Measurements from ENCODE around the gene GPR158. TPM values are rescaled to one million over a fixed set of nuclear protein-coding genes. Genes with fewer than 3 reads are reported as not detected.

GPR158 gene
- total RNA-seq, 1 experiment from 2014 or later = 2.9 TPM

- no peaks in the 10 kb centered on the region for H3K36me3 ChIP-seq (ENCODE audit: control insufficient read depth in 1 of 2, insufficient read depth in 2 of 2, low read length in 2 of 2)
- no peak for ATAC-seq
- no peaks in the 10 kb centered on the region for H3K4me1 ChIP-seq (ENCODE audit: control insufficient read depth in 1 of 2, insufficient read depth in 2 of 2, low read length in 2 of 2)
- DNase-seq (ENCODE audit: low read depth, low spot score) = no peak
- no peak overlapping the region for H2AFZ ChIP-seq (ENCODE audit: low read depth, low read length, poor library complexity, severe bottlenecking)
- no peaks in the 10 kb centered on the region for H3K79me2 ChIP-seq (ENCODE audit: insufficient read depth, low read length)
- ChIA-PET CTCF (no interaction called here), POLR2A (no interaction called here), RAD21 (ENCODE audit: low non-redundant PET in 1 of 2, low total read pairs in 2 of 2, uncharacterized antibody in 2 of 2, unreplicated experiment in 2 of 2) (no interaction called here)
- no peak overlapping the region for H3K27ac ChIP-seq (ENCODE audit: low read depth, low read length)
- no peak overlapping the region for H3K9ac ChIP-seq (ENCODE audit: low read length)
- peaks cover 12% of the 10 kb centered on the region for H3K27me3 ChIP-seq (ENCODE audit: insufficient read depth, low read length)
- no peaks in the 10 kb centered on the region for H4K20me1 ChIP-seq (ENCODE audit: insufficient read depth)
- no peaks in the 10 kb centered on the region for H3K9me2 ChIP-seq (ENCODE audit: insufficient read depth)
- H3K4me2 ChIP-seq (ENCODE audit: low read length) = no peak overlapping the region
- no peaks in the 10 kb centered on the region for H3K9me3 ChIP-seq (ENCODE audit: control insufficient read depth in 1 of 2, insufficient read depth in 1 of 2, low read depth in 1 of 2, low read length in 2 of 2)
- BruUV-seq (replicated peaks) = no TSS peak
- intact Hi-C loops (cut with micrococcal nuclease) = no loop called here
- TF ChIP-seq RAD21 (IDR thresholded peaks at IDR 0.05; ENCODE audit: low read depth) = no peak
- no peak for TF ChIP-seq TCF7L2 (IDR thresholded peaks at IDR 0.05; ENCODE audit: borderline replicate concordance, extremely low read depth, insufficient read depth, insufficient read length)
- TF ChIP-seq ZNF274 (IDR thresholded peaks at IDR 0.05; ENCODE audit: low read depth, low read length) = no peak
- TF ChIP-seq POLR2AphosphoS5 (IDR thresholded peaks at IDR 0.05; ENCODE audit: low read depth, low read length) = no peak
- no peak for TF ChIP-seq YY1 (IDR thresholded peaks at IDR 0.05; ENCODE audit: extremely low read depth, insufficient replicate concordance, low read depth, low read length)
- no peak for TF ChIP-seq MAX (IDR thresholded peaks at IDR 0.05)
- TF ChIP-seq FOSL1 (IDR thresholded peaks at IDR 0.05; ENCODE audit: low read depth) = no peak
- H3K4me3 ChIP-seq (replicated peaks in 1 of 2; ENCODE audit: low read depth in 1 of 2, low read length in 2 of 2) = no peak overlapping the region
Measured at GRCh38 chr10:25182636-25183035, 7.8 kb downstream of the GPR158 start.

GRCh38 chr10:25191162-25191895 is 16.5 kb downstream of the GPR158 start:
- no peaks in the 10 kb centered on the region for H3K79me2 ChIP-seq (ENCODE audit: insufficient read depth, low read length)
- H3K4me3 ChIP-seq (replicated peaks in 1 of 2; ENCODE audit: low read depth in 1 of 2, low read length in 2 of 2) = no peak overlapping the region
- H3K9ac ChIP-seq (ENCODE audit: low read length) = no peak overlapping the region
- ChIA-PET CTCF (no interaction called here), RAD21 (ENCODE audit: low non-redundant PET in 1 of 2, low total read pairs in 2 of 2, uncharacterized antibody in 2 of 2, unreplicated experiment in 2 of 2) (no interaction called here), POLR2A (no interaction called here)
- no TSS peak for BruUV-seq (replicated peaks)
- H3K4me2 ChIP-seq (ENCODE audit: low read length) = no peak overlapping the region
- no peaks in the 10 kb centered on the region for H3K36me3 ChIP-seq (ENCODE audit: control insufficient read depth in 1 of 2, insufficient read depth in 2 of 2, low read length in 2 of 2)
- TF ChIP-seq SP1 (IDR thresholded peaks at IDR 0.05; ENCODE audit: low read depth) (no peak), JUND (IDR thresholded peaks at IDR 0.05) (no peak), YY1 (IDR thresholded peaks at IDR 0.05; ENCODE audit: extremely low read depth, insufficient replicate concordance, low read depth, low read length) (no peak), ELF1 (IDR thresholded peaks at IDR 0.05; ENCODE audit: borderline replicate concordance, low read depth) (no peak), EZH2phosphoT487 (IDR thresholded peaks at IDR 0.05; ENCODE audit: borderline replicate concordance) (no peak), ZFX (IDR thresholded peaks at IDR 0.05) (no peak), TCF7L2 (IDR thresholded peaks at IDR 0.05; ENCODE audit: borderline replicate concordance, extremely low read depth, insufficient read depth, insufficient read length) (no peak), RAD21 (IDR thresholded peaks at IDR 0.05; ENCODE audit: low read depth) (no peak), EZH2 (IDR thresholded peaks at IDR 0.05) (no peak)
- H3K27ac ChIP-seq (ENCODE audit: low read depth, low read length) = no peak overlapping the region
- H3K4me1 ChIP-seq (ENCODE audit: control insufficient read depth in 1 of 2, insufficient read depth in 2 of 2, low read length in 2 of 2) = no peaks in the 10 kb centered on the region
- H2AFZ ChIP-seq (ENCODE audit: low read depth, low read length, poor library complexity, severe bottlenecking) = no peak overlapping the region
- H3K9me3 ChIP-seq (ENCODE audit: control insufficient read depth in 1 of 2, insufficient read depth in 1 of 2, low read depth in 1 of 2, low read length in 2 of 2) = no peaks in the 10 kb centered on the region
- H3K9me2 ChIP-seq (ENCODE audit: insufficient read depth) = no peaks in the 10 kb centered on the region
- H4K20me1 ChIP-seq (ENCODE audit: insufficient read depth) = no peaks in the 10 kb centered on the region
- ATAC-seq (no peak), DNase-seq (ENCODE audit: low read depth, low spot score) (no peak)
- H3K27me3 ChIP-seq (ENCODE audit: insufficient read depth, low read length) = no peaks in the 10 kb centered on the region
- intact Hi-C loops (cut with micrococcal nuclease) = no loop called here
